ENCODE results near the gene UGT1A5.

Gene UGT1A5

GRCh38 chr2:233794128-233794658, 81.5 kb downstream of the UGT1A5 start:
- H3K4me2 ChIP-seq (ENCODE audit: low read length): no peak overlapping the region
- no peak overlapping the region for H3K4me3 ChIP-seq (ENCODE audit: low read depth, low read length)
- no peak for TF ChIP-seq CTCF (IDR thresholded peaks at IDR 0.05)
- no peak overlapping the region for H2AFZ ChIP-seq
- no peaks in the 10 kb centered on the region for H3K27me3 ChIP-seq (ENCODE audit: control insufficient read depth, insufficient read depth, low read length)
- H3K9ac ChIP-seq: no peak overlapping the region
- H3K4me1 ChIP-seq: no peaks in the 10 kb centered on the region
- no peak overlapping the region for H3K27ac ChIP-seq
- no peaks in the 10 kb centered on the region for H3K36me3 ChIP-seq (ENCODE audit: control insufficient read depth, insufficient read depth, low read length)
- no peaks in the 10 kb centered on the region for H3K79me2 ChIP-seq
- H3K9me3 ChIP-seq (ENCODE audit: control insufficient read depth, low read length): no peaks in the 10 kb centered on the region

DNA sequence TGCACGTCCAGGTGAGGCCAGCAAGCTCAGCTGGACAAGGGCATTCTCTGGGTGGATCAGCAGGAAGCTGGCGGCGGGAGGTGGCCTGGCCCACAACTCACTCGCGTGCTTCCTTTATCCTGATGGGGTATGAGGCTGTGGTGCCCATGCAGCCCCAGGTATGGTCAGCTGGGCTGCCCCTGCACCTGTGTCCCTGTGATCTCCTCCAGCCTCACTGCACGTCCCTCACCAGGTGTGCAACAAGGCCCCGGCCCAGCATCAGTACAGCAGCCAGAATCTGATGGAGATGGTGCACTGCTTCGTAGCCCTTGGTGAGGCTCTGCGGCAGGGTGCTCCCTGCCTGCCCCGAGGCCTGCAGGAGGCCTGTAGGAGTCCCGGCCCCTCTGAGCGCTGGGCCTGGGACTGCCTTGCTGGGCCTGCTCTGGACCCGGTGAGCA, 83.0 kb downstream of the UGT1A5 start:
- Histone ChIP-seq H3K36me3 (ENCODE audit: control insufficient read depth, insufficient read depth, low read length) (no peaks in the 10 kb centered on the region), H3K9me3 (ENCODE audit: control insufficient read depth, low read length) (no peaks in the 10 kb centered on the region), H3K9ac (no peak overlapping the region), H3K4me3 (ENCODE audit: low read depth, low read length) (no peak overlapping the region), H3K4me1 (no peaks in the 10 kb centered on the region), H2AFZ (no peak overlapping the region), H3K27ac (no peak overlapping the region), H3K79me2 (no peaks in the 10 kb centered on the region), H3K27me3 (ENCODE audit: control insufficient read depth, insufficient read depth, low read length) (no peaks in the 10 kb centered on the region), H3K4me2 (ENCODE audit: low read length) (no peak overlapping the region)
- no peak for TF ChIP-seq CTCF (IDR thresholded peaks at IDR 0.05)

DNA sequence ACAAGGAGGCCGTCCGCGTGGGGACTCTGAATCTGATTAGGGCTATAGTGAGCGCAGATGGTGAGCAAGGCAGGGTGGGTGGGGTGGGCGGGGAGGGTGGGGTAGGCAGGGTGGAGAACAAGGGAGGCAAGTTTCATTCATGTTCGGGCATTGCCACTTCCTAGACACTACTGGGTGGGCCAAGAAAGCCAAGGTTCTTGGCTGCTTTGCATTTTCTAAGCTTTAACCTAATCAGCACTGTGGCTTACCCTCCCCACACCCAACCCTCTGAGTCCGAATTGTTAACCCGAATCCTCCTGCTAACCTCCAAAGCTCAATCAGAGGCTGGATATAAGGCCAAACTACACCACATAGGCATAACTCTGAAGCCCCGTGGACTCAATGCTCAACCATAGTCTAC, 83.5 kb downstream of the UGT1A5 start:
- Histone ChIP-seq H3K27ac (no peak overlapping the region), H3K9ac (no peak overlapping the region), H3K27me3 (ENCODE audit: control insufficient read depth, insufficient read depth, low read length) (no peaks in the 10 kb centered on the region), H3K4me3 (ENCODE audit: low read depth, low read length) (no peak overlapping the region), H3K4me2 (ENCODE audit: low read length) (no peak overlapping the region), H3K4me1 (no peaks in the 10 kb centered on the region), H3K9me3 (ENCODE audit: control insufficient read depth, low read length) (no peaks in the 10 kb centered on the region), H3K36me3 (ENCODE audit: control insufficient read depth, insufficient read depth, low read length) (no peaks in the 10 kb centered on the region), H2AFZ (no peak overlapping the region), H3K79me2 (no peaks in the 10 kb centered on the region)
- no peak for TF ChIP-seq CTCF (IDR thresholded peaks at IDR 0.05)

- no peaks in the 10 kb centered on the region for H3K79me2 ChIP-seq
- no peak overlapping the region for H3K27ac ChIP-seq
- no peaks in the 10 kb centered on the region for H3K9me3 ChIP-seq (ENCODE audit: control insufficient read depth, low read length)
- no peak overlapping the region for H3K9ac ChIP-seq
- no peak overlapping the region for H3K4me2 ChIP-seq (ENCODE audit: low read length)
- no peak for TF ChIP-seq CTCF (IDR thresholded peaks at IDR 0.05)
- no peaks in the 10 kb centered on the region for H3K27me3 ChIP-seq (ENCODE audit: control insufficient read depth, insufficient read depth, low read length)
- H3K36me3 ChIP-seq (ENCODE audit: control insufficient read depth, insufficient read depth, low read length): no peaks in the 10 kb centered on the region
- no peaks in the 10 kb centered on the region for H3K4me1 ChIP-seq
- no peak overlapping the region for H2AFZ ChIP-seq
- H3K4me3 ChIP-seq (ENCODE audit: low read depth, low read length): no peak overlapping the region
These were observed 85.8 kb downstream of the UGT1A5 start for GRCh38 chr2:233798335-233799086.

All from parathyroid adenoma (tissue), 2 donors.